ENCODE results near the gene FBXO3.

The FBXO3 gene

DNA sequence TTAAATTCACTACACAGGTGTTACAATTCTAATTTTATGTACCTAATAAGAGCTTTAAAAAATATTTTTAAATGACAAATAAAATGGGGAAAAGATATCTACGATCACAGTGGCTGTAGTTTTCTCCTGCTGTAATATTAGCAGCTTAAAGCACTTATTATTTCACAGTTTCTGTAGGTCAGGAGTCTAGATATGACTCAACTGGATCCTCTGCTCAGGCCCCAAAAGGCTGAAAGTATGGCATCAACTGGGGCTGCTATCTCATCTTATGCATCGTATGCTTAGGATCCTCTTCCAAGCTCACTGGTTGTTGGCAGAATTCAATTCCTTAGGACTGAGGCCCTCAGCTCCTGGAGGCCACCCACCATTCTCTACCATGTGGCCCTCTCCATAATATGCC is 12.8 kb downstream of the FBXO3 start:
- H4K20me1 ChIP-seq (ENCODE audit: control insufficient read depth, insufficient read depth, low read depth, low read length) = no peaks in the 10 kb centered on the region
- no peaks in the 10 kb centered on the region for H3F3A ChIP-seq (ENCODE audit: control insufficient read depth, insufficient read depth)
- no peak overlapping the region for H3K4me2 ChIP-seq (ENCODE audit: low read length)
- H3K27me3 ChIP-seq (ENCODE audit: control insufficient read depth, low read length) = no peaks in the 10 kb centered on the region
- H3K79me2 ChIP-seq (ENCODE audit: control insufficient read depth, low read length) = no peaks in the 10 kb centered on the region
- H3K9me3 ChIP-seq (ENCODE audit: control insufficient read depth, insufficient read depth, low read length) = no peaks in the 10 kb centered on the region
- H3K36me3 ChIP-seq (ENCODE audit: control insufficient read depth, low read length) = peaks cover 40% of the 10 kb centered on the region
- no peak for TF ChIP-seq EZH2phosphoT487 (IDR thresholded peaks at IDR 0.05; ENCODE audit: borderline replicate concordance, low read length)
- TF ChIP-seq, protein P1, sequence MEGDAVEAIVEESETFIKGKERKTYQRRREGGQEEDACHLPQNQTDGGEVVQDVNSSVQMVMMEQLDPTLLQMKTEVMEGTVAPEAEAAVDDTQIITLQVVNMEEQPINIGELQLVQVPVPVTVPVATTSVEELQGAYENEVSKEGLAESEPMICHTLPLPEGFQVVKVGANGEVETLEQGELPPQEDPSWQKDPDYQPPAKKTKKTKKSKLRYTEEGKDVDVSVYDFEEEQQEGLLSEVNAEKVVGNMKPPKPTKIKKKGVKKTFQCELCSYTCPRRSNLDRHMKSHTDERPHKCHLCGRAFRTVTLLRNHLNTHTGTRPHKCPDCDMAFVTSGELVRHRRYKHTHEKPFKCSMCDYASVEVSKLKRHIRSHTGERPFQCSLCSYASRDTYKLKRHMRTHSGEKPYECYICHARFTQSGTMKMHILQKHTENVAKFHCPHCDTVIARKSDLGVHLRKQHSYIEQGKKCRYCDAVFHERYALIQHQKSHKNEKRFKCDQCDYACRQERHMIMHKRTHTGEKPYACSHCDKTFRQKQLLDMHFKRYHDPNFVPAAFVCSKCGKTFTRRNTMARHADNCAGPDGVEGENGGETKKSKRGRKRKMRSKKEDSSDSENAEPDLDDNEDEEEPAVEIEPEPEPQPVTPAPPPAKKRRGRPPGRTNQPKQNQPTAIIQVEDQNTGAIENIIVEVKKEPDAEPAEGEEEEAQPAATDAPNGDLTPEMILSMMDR (IDR thresholded peaks at IDR 0.05; ENCODE audit: low read depth, low read length, poor library complexity, severe bottlenecking) = no peak
- H3K9me2 ChIP-seq (replicated peaks; ENCODE audit: control insufficient read depth, low read length) = no peaks in the 10 kb centered on the region
- H3K4me3 ChIP-seq (ENCODE audit: low read length) = no peak overlapping the region
- H3K27ac ChIP-seq (ENCODE audit: low read depth, low read length) = no peak overlapping the region
- 0 out of 2 replicates have a peak, but pooled peaks cover 3% of the 10 kb centered on the region for H3K4me1 ChIP-seq (ENCODE audit: control insufficient read depth, low read length)

DNA sequence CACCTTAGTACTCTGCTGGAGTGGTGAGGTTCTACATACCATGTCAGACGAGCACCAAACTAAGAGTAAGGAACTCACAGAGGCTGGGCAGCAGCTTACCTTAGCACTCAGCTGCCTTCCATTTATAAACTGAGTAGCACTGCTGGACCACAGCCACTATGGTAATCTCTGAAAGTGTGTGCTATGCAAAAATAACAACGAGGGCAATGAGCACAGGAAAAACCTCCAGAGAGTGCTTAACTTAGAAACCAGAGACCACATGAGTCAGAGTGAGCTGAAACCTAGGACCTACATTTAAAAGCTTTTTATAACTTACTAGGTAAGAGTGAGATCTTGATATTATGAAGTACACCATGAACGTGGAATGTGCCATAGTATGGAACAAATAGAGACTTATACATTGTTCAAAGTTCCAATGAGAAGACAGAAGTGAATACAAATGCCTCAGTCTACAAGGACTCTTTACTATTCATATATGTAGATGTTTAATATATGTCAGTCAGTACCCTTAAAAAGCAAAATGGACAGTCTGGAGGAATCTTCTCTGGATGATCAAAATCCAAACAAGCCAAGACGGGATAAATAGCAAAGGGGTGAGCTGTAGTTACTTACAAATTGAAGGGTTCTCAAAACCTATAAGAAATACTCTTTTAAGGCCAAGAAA is 20.9 kb downstream of the FBXO3 start:
- Histone ChIP-seq H3K4me2 (ENCODE audit: low read length) (no peak overlapping the region), H3K27me3 (ENCODE audit: control insufficient read depth, low read length) (no peaks in the 10 kb centered on the region), H4K20me1 (ENCODE audit: control insufficient read depth, insufficient read depth, low read depth, low read length) (no peaks in the 10 kb centered on the region), H3F3A (ENCODE audit: control insufficient read depth, insufficient read depth) (no peaks in the 10 kb centered on the region), H3K27ac (ENCODE audit: low read depth, low read length) (no peak overlapping the region), H3K4me3 (ENCODE audit: low read length) (no peak overlapping the region), H3K9me3 (ENCODE audit: control insufficient read depth, insufficient read depth, low read length) (no peaks in the 10 kb centered on the region), H3K36me3 (ENCODE audit: control insufficient read depth, low read length) (peaks cover 30% of the 10 kb centered on the region), H3K79me2 (ENCODE audit: control insufficient read depth, low read length) (no peaks in the 10 kb centered on the region), H3K4me1 (ENCODE audit: control insufficient read depth, low read length) (peaks cover 10% of the 10 kb centered on the region), H3K9me2 (replicated peaks; ENCODE audit: control insufficient read depth, low read length) (no peaks in the 10 kb centered on the region)
- no peak for TF ChIP-seq EZH2phosphoT487 (IDR thresholded peaks at IDR 0.05; ENCODE audit: borderline replicate concordance, low read length)
- TF ChIP-seq, protein P1 (IDR thresholded peaks at IDR 0.05; ENCODE audit: low read depth, low read length, poor library complexity, severe bottlenecking) = no peak

DNA sequence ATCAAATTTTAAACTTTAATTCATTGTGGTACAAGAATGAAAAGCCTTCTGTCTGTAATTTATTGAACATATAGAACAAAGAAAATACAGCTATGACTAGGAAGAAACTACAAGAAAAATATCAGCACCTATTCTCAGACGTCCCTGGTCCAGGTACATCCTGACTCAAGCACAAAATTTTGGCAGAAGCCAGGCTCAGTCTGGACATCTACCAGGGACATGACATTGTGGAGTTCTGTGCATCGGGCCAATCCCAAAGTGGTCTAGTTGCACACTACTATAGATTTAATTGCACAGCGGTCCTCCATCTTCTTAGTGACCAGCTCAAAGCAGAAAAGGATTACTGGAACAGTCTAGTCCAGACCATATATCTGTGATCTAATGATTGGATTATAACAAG is 22.4 kb downstream of the FBXO3 start:
- no peak overlapping the region for H3K4me3 ChIP-seq (ENCODE audit: low read length)
- no peak for TF ChIP-seq EZH2phosphoT487 (IDR thresholded peaks at IDR 0.05; ENCODE audit: borderline replicate concordance, low read length)
- TF ChIP-seq, protein P1 (IDR thresholded peaks at IDR 0.05; ENCODE audit: low read depth, low read length, poor library complexity, severe bottlenecking) = no peak
- no peaks in the 10 kb centered on the region for H3K9me3 ChIP-seq (ENCODE audit: control insufficient read depth, insufficient read depth, low read length)
- H3K27ac ChIP-seq (ENCODE audit: low read depth, low read length) = no peak overlapping the region
- no peaks in the 10 kb centered on the region for H3K27me3 ChIP-seq (ENCODE audit: control insufficient read depth, low read length)
- H4K20me1 ChIP-seq (ENCODE audit: control insufficient read depth, insufficient read depth, low read depth, low read length) = no peaks in the 10 kb centered on the region
- no peaks in the 10 kb centered on the region for H3F3A ChIP-seq (ENCODE audit: control insufficient read depth, insufficient read depth)
- no peaks in the 10 kb centered on the region for H3K79me2 ChIP-seq (ENCODE audit: control insufficient read depth, low read length)
- no peaks in the 10 kb centered on the region for H3K9me2 ChIP-seq (replicated peaks; ENCODE audit: control insufficient read depth, low read length)
- no peak overlapping the region for H3K4me2 ChIP-seq (ENCODE audit: low read length)
- H3K36me3 ChIP-seq (ENCODE audit: control insufficient read depth, low read length) = peaks cover 25% of the 10 kb centered on the region
- H3K4me1 ChIP-seq (ENCODE audit: control insufficient read depth, low read length) = peaks cover 10% of the 10 kb centered on the region
